ENCODE data around the gene FHL3. TPM values are rescaled to one million over a fixed set of nuclear protein-coding genes. Genes with fewer than 3 reads are reported as not detected.
"Not testable (repeated sequence)": the region's sequence is repeated elsewhere in the genome, so short reads cannot be mapped to it uniquely, and the experiment has no call there.

FHL3 gene
- total and polyA plus RNA-seq, 10 donors: 8.6 to 39.9 (median 16.3) TPM

DNA sequence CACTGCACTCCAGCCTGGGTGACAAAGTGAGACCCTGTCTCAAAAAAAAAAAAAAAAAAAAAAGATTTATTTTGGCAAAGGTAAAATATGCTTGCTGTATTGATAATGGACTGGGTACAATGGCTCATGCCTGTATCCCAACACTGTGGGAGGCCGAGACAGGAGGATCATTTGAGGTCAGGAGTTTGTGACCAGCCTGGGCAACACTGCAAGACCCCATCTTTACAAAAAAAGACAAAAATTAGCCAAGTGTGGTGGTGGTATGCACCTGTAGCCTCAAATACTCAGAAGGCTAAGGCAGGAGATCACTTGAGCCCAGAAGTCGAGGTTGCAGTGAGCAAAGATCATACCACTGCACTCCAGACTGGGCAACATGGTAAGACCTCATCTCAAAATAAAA is 21.8 kb downstream of the FHL3 start:
- Histone ChIP-seq H3K4me3 (no peak overlapping the region), H3K4me1 (peaks cover 4 to 17% (median 10%) of the 10 kb centered on the region in 6 donors), H3K27ac (no peak overlapping the region), H3K27me3 (replicated peaks in 1 of 7) (no peaks in the 10 kb centered on the region), H3K36me3 (peaks cover 6 to 95% (median 91%) of the 10 kb centered on the region in 6 donors), H3K9me3 (no peaks in the 10 kb centered on the region)
- TF ChIP-seq POLR2AphosphoS5 (IDR thresholded peaks at IDR 0.05) (no peak), POLR2A (IDR thresholded peaks at IDR 0.05) (no peak)
- TF ChIP-seq, protein P1, sequence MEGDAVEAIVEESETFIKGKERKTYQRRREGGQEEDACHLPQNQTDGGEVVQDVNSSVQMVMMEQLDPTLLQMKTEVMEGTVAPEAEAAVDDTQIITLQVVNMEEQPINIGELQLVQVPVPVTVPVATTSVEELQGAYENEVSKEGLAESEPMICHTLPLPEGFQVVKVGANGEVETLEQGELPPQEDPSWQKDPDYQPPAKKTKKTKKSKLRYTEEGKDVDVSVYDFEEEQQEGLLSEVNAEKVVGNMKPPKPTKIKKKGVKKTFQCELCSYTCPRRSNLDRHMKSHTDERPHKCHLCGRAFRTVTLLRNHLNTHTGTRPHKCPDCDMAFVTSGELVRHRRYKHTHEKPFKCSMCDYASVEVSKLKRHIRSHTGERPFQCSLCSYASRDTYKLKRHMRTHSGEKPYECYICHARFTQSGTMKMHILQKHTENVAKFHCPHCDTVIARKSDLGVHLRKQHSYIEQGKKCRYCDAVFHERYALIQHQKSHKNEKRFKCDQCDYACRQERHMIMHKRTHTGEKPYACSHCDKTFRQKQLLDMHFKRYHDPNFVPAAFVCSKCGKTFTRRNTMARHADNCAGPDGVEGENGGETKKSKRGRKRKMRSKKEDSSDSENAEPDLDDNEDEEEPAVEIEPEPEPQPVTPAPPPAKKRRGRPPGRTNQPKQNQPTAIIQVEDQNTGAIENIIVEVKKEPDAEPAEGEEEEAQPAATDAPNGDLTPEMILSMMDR (IDR thresholded peaks at IDR 0.05 in 8 of 11, conservative IDR thresholded peaks at IDR 0.05 in 3 of 11): no peak
- WGBS, 5 donors: 95 to 97% (median 96%) methylated on average over 2 of the region's 2 CpGs
- intact Hi-C loops (cut with DNase I; ENCODE audit: low total_unique reads): no loop called here
- DNase-seq: no peak

DNA sequence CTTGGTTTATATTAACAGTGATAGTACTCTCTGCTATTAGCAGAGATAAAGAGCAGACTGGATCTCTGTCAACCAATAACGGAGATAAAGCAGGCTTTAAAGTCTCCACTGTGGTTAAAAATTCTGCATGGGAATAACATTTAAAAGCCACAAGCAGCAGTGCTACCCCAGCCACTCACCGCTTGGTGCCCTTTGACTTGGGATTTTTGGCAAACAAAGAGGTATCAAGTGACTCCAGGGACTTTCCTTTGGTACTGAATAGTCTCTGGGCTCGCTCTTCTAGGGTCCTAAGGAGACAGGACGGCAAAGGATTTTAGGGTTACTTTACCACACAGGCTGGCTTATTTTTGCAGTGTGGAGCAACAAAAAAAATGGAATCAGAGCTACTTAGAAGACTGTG is 26.8 kb downstream of the FHL3 start:
- Histone ChIP-seq H3K4me1 (peaks cover 0 to 6% (median 0%) of the 10 kb centered on the region in 6 donors), H3K27me3 (replicated peaks in 1 of 7) (no peaks in the 10 kb centered on the region), H3K4me3 (no peak overlapping the region), H3K27ac (no peak overlapping the region), H3K9me3 (peaks cover 0 to 4% (median 0%) of the 10 kb centered on the region in 8 donors), H3K36me3 (peaks cover 5 to 100% (median 99%) of the 10 kb centered on the region in 6 donors)
- TF ChIP-seq POLR2AphosphoS5 (IDR thresholded peaks at IDR 0.05) (no peak), POLR2A (IDR thresholded peaks at IDR 0.05) (no peak)
- TF ChIP-seq, protein P1 (IDR thresholded peaks at IDR 0.05 in 8 of 11, conservative IDR thresholded peaks at IDR 0.05 in 3 of 11): no peak
- DNase-seq: no peak
- intact Hi-C loops (cut with DNase I; ENCODE audit: low total_unique reads): no loop called here
- WGBS, 5 donors: 88 to 92% (median 90%) methylated on average over 4 of the region's 4 CpGs

DNA sequence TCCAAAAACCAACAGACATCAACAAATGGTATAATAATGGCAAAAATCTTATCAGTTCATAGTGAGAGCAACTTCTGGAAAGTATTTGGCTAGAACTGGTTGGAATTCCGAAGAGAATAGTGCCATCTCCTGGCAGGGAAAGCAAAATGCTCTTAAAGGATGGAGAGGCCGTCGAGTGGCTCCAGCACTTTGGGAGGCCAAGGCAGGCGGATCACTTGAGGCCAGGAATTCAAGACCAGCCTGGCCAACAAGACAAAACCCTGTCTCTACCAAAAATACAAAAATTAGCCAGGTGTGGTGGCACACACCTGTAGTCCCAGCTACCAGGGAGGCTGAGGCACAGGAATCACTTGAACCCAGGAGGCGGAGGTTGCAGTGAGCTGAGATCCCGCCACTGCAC is 30.2 kb downstream of the FHL3 start:
- intact Hi-C loops (cut with DNase I; ENCODE audit: low total_unique reads): loop anchor here (2.0 kb wide), 1 partner anchor 84 kb away; no protein-coding TSS in a partner anchor
- WGBS, 5 donors: 60 to 75% (median 68%) methylated on average over 6 of the region's 6 CpGs
- H3K27ac ChIP-seq: not testable (repeated sequence)

DNA sequence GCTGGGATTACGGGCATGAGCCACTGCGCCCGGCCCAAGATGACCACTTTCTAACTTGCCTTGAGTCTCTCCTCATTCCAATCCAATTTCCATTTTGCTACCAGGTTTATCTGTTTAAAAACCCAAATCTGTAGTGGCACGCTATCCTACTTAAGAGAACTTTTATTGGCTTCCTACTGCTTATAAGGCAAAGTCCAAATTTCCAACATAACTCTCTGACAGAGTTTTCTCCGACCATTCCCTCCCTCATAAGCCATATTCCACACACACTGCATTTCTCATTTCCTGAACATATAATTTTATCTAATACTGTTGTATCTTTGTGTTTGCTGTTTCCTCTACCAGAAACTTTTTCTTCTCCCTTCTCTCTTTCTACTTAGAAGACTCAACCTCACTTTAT is 30.7 kb downstream of the FHL3 start:
- TF ChIP-seq, protein P1 (IDR thresholded peaks at IDR 0.05 in 8 of 11, conservative IDR thresholded peaks at IDR 0.05 in 3 of 11): no peak
- TF ChIP-seq POLR2A (IDR thresholded peaks at IDR 0.05): no peak
- TF ChIP-seq POLR2AphosphoS5 (IDR thresholded peaks at IDR 0.05): no peak
- H3K27me3 ChIP-seq (replicated peaks in 1 of 7): no peaks in the 10 kb centered on the region
- WGBS, 5 donors: 94 to 100% (median 99%) methylated on average over 5 of the region's 5 CpGs
- peaks cover 0 to 6% (median 0%) of the 10 kb centered on the region in 6 donors for H3K4me1 ChIP-seq
- H3K9me3 ChIP-seq: peaks cover 0 to 4% (median 0%) of the 10 kb centered on the region in 8 donors
- peaks cover 5 to 98% (median 82%) of the 10 kb centered on the region in 6 donors for H3K36me3 ChIP-seq
- intact Hi-C loops (cut with DNase I; ENCODE audit: low total_unique reads): loop anchor here (2.0 kb wide), 1 partner anchor 84 kb away; no protein-coding TSS in a partner anchor
- H3K27ac ChIP-seq: no peak overlapping the region
- no peak for DNase-seq
- H3K4me3 ChIP-seq: no peak overlapping the region

More for the DNA sequence above, 30.2 kb downstream of the FHL3 start:
- not testable (repeated sequence) for H3K4me3 ChIP-seq; H3K4me1 ChIP-seq; H3K9me3 ChIP-seq; H3K27me3 ChIP-seq (replicated peaks in 1 of 7); DNase-seq
- TF ChIP-seq, protein P1 (IDR thresholded peaks at IDR 0.05 in 8 of 11, conservative IDR thresholded peaks at IDR 0.05 in 3 of 11): peak in 9 of 11 experiments; percentile 27 to 74 (median 59)
- H3K36me3 ChIP-seq: peaks cover 5 to 98% (median 82%) of the 10 kb centered on the region in 6 donors

DNA sequence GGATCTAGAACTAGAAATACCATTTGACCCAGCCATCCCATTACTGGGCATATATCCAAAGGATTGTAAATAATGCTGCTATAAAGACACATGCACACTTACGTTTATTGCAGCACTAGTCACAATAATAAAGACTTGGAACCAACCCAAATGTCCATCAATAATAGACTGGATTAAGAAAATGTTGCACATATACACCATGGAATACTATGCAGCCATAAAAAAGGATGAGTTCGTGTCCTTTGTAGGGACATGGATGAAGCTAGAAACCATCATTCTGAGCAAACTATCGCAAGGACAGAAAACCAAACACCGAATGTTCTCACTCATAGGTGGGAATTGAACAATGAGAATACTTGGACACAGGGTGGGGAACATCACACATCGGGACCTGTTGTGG is 31.6 kb downstream of the FHL3 start:
- peaks cover 4 to 98% (median 82%) of the 10 kb centered on the region in 6 donors for H3K36me3 ChIP-seq
- DNase-seq: not testable (repeated sequence)

More for the DNA sequence above, 31.6 kb downstream of the FHL3 start:
- not testable (repeated sequence) for H3K27me3 ChIP-seq (replicated peaks in 1 of 7); H3K27ac ChIP-seq; H3K9me3 ChIP-seq; H3K4me3 ChIP-seq; H3K4me1 ChIP-seq
- intact Hi-C loops (cut with DNase I; ENCODE audit: low total_unique reads): loop anchor here (2.0 kb wide), 1 partner anchor 83 kb away; no protein-coding TSS in a partner anchor
- whole genome bisulfite sequencing, 5 donors: 94 to 97% (median 96%) methylated on average over 5 of the region's 5 CpGs

All from spleen (tissue), 11 donors.